C4-2B (cell line): ENCODE data around the gene TJP1.

Experiments used
- H3K27ac ChIP-seq: fragments of 450-650 bp; 2 replicates; pipeline ENCODE4 v1.5.1; 2017
- CTCF ChIP-seq: fragments of 450-650 bp; conservative IDR thresholded peaks from 2 replicates; pipeline ENCODE4 v1.5.1; 2017; ENCODE audit warnings: mild to moderate bottlenecking
- ZFX ChIP-seq: fragments of 450-650 bp; IDR thresholded peaks from 2 replicates; pipeline ENCODE4 v1.6.1; 2017

TJP1 gene

GRCh38 chr15:29799859-29800258 is 22.4 kb downstream of the TJP1 start:
- no peak for TF ChIP-seq CTCF
- no peak for TF ChIP-seq ZFX
- no peak overlapping the region for H3K27ac ChIP-seq

DNA sequence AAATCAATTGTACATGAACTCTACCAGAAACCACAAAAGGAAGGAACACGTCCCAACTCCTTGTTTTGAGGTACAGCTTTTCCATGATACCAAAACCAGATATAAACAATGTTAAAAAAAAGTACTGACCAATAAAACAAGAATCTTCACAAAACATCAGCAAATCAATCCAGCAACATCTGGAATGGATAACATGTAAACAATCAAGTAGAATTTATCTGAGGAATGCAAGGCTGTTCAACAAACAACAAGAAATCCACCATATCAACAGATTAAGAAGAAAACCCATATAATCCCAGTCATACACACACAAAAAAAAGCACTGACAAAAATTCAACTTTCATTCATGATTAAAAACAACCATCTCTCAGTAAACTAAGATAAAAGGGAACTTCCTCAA is 26.7 kb downstream of the TJP1 start:
- TF ChIP-seq ZFX: no peak
- TF ChIP-seq CTCF: no peak
- H3K27ac ChIP-seq: no peak overlapping the region

DNA sequence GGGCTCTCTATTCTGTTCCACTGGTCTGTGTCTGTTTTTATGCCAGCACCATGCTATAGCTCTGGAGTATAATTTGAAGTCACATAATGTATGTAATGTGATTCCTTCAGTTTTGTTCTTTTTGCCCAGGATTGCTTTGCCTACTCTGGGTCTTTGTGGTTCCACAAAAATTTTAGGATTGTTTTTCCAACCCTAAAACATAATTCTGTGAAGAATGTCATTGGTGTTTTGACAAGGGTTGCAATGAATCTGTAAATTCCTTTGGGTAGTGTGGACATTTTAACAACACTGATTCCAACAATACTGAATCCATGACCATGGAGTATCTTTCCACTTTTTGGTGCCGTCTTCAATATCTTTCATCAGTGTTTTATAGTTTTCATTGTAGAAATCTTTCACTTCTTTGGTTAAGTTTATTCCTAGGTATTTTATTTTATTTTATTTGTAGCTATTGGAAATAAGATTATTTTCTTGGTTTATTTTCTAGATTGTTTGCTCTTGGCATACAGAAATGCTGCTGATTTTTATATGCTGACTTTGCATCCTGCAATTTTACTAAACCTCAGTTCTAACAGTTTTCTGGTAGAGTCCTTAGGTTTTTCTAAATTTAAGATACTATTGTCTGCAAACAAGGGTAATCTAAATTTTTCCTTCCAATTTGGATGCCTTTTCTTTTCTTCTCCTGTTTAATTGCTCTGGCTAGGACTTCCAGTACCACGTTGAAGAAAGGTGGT is 29.7 kb downstream of the TJP1 start:
- H3K27ac ChIP-seq: no peak overlapping the region
- TF ChIP-seq ZFX: no peak
- TF ChIP-seq CTCF: no peak

- TF ChIP-seq ZFX: no peak
- TF ChIP-seq CTCF: no peak
Observed at GRCh38 chr15:29790607-29791006, 31.7 kb downstream of the TJP1 start.

DNA sequence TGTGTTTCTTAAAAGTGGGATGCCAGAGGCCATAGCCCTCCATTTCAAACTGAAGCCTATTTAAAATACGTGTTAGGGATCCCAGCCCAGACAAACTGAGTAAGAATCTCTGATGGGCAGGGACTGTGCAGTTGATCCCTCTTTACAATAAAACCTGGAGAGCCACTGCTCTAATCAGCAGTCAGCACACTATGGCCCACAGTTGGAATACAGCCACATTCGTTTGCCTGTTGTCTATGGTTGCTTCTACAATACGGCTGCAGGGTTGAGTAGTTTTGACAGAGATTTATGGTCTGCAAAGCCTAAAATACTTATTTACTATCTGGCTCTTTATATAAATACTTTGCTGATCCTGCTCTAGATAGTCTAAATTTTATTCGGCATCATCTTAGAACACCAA is 32.4 kb downstream of the TJP1 start:
- TF ChIP-seq CTCF: no peak
- no peak for TF ChIP-seq ZFX
- H3K27ac ChIP-seq: no peak overlapping the region

More at GRCh38 chr15:29790607-29791006, 31.7 kb downstream of the TJP1 start:
- H3K27ac ChIP-seq: no peak overlapping the region

- no peak overlapping the region for H3K27ac ChIP-seq
- TF ChIP-seq CTCF (no peak), ZFX (no peak)
Observed at GRCh38 chr15:29788433-29789034, 33.7 kb downstream of the TJP1 start.

DNA sequence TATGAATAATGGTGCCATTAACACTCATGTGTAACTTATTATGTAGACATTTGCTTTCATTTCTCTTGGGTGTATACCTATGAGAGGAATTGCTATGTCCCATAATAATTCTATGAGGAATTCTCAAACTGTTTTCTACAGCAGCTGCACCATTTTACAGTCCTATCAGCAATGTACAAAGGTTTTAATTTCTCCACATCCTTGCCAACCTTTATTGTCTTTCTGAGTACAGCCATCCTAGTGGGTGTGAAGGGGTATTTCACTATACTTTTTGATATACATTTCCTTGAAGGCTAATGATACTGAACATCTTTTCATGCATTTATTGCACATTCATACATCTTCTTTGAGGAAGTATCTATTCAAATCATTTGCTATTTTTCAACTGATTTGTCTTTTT is 34.5 kb downstream of the TJP1 start:
- H3K27ac ChIP-seq: no peak overlapping the region
- TF ChIP-seq ZFX (no peak), CTCF (no peak)
